HG03066 (cell line): ENCODE measurements around the gene SAV1.
A peak's percentile ranks its signal among the peaks of the same experiment; 100 is the strongest.
"Not testable (repeated sequence)": the region's sequence is repeated elsewhere in the genome, so short reads cannot be mapped to it uniquely, and the experiment has no call there.

ENCODE experiments used
- ATAC-seq: cut with Tn5 transposase; IDR thresholded peaks from one replicate; pipeline ENCODE4 v1.9.1; 2021; ENCODE audit warnings: low read depth; ENCODE audit not compliant: unreplicated experiment

Gene SAV1

DNA sequence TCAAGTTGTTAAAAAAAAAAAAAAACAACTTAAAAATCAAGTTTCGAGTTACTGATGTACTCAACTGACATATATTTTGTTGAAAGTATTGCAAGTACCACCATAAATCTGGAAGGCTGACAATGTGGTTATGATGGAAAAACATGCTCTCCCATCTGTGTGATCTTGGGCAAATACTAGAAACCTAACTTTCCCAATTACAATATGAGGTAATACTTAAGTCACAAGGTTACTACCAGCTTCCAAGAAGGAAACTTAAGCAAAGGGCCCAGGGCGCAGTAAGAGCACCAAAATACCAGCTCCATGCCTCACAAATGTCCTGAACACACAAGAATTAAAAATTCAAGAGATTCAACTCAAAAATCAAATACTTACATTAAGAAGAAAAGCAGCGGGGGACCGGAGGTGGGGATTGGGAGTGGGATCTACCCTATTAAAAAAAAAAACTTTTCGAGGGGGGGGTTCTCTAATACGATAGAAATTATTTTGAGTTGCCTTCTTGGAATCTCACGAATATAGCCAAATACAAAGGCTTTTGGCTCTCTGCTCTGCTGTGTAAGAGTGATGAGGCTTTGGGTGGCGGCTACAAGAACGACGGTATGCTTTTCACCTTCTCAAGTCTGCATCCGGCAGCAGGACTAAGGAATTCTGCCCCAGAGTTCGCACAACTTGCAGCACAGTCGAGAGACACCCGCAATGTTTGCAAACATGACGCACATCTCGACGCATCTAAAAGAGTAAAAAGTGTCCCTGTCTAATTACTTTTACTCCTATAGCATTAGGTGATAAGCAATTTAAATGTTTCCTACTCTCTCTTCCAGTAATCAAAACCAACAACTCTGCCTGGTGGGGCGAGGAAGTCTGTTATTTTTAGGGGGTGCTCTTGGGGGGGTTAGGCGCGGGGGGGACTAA lies 1.1 kb downstream of the SAV1 start:
- peak; percentile 17 for ATAC-seq

DNA sequence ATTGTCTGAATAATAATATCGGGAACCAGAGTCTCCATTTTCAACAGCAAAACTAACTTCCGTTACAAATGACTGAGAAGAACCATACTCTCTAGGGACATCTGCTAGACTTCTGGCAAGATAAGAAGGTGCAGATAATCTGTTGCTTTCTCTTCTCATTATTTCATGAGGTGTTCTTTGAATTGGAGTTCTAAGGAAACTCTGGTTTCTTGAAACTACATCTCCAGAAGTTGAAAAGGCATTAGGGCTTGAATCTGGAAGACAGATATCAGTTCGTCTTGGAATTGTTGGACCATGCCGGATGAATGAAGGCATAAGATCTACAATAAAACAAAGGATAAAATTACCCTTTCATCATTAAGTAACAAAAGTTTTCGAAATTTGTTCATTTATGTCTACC lies 2.8 kb downstream of the SAV1 start:
- ATAC-seq: not testable (repeated sequence)

DNA sequence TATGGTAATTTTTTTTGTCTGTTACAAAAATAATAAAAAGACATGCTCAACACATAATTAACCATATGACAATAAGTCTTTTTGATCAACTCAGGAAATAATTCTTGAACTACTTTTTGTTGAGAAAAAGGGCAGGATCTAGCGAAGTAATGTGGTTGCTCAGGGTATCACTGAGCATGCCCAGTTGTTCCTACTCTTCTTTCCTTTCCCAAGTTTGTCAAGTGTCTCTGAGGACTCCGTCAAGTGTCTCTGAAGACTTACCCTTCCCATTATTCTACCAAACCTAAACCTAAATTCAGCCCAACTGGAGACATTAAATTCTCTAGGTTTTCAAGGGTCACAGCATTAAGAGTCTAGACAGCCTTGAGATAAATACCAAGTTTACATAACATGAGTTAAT lies 3.5 kb downstream of the SAV1 start:
- ATAC-seq: not testable (repeated sequence)

DNA sequence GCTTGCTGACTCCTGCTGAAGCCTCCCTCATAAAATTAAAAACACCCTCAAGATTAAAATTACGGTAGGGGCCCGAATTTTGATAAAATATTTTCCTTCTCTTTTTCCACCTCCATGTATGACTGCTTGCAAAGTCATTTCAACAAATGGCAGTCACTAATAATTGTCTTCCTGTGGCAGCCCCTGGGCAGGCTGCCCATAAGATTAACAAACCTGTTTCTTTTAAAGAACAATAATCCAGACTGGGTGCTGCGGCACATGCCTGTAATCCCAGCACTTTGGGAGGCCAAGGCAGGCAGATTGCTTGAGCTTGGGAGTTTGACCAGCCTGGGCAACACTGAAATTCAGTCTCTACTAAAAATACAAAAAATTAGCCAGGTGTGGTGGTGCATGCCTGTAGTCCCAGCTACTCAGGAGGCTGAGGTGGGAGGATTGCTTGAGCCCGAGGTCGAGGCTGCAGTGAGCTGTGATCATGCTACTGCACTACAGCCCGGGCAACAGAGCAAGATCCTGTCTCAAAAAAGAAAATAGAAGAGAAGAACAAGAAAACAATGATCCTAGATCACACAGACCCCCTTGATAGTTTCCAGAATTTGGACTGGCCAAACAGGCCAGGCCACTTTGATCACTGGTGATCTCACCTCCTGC lies 8.7 kb downstream of the SAV1 start:
- ATAC-seq: no peak

DNA sequence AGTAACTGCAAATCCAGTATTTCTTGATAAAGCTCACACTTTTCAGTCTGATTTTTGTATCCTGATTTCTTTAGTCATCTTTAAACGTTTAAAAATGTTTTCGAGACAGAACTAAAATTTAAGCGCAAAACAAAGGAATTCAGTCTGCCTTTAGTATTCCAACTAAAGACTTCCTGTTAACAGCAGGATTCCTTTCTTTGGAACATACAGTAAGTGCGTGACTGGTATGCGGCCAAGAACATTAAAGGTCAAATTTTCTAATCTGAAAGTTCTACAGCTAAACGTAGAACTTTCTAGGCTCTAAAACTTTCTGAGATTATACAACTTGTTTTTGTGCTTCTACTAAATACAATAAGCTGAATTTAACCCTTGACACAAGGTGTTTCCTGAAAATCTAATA lies 9.9 kb downstream of the SAV1 start:
- ATAC-seq: no peak

DNA sequence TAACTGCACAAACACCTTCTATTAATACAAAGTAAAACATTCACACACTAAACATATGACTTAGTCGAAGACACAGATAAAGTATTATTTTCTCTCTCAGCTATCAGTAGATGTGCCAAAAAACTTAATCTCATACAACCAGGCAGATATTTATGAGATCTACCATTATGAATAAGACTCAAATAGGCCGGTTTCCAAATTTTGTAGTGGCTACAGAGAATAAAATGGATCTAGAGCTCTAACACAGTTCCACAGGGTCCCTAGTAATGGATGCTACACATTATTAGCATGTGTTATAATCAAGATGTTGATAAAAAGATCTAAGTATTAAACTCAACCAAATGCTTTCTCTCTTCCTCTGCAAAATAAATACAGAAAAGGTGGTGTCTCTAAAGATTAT lies 10.4 kb downstream of the SAV1 start:
- ATAC-seq: no peak

DNA sequence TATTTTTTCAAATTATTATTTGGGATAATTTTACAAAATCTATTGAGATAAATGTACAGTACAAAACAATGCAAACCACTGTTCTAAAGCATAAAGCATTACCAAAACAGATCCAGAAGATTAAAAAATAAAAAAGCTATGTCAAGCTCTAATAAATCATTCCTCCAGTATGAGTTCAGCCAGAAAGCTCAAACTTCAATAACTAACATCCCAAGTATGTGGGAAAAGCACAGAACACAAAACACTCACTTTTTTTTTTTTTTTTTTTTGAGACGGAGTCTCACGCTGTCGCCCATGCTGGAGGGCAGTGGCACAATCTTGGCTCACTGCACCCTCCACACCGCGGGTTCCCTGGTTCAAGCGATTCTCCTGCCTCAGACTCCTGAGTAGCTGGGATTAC lies 11.3 kb downstream of the SAV1 start:
- no peak for ATAC-seq

DNA sequence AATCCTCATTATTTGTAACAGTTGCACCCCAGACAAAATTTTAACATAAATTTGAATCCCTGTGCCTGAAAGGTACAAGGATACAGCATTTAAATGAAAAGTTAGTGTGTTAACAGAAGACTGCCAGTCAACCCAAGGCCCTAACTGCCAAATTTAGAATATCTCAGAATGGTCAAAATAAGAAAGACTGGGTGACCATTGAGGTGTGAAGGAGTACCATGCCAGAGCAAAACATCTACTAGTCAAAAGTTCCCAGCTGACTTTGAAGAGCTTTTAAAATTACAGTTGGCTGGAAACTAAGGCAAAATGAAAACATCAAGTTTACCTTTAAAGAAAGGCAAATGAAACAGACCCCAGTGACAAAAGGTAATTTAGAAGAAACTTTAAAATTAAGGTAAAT lies 18.4 kb downstream of the SAV1 start:
- ATAC-seq: no peak

DNA sequence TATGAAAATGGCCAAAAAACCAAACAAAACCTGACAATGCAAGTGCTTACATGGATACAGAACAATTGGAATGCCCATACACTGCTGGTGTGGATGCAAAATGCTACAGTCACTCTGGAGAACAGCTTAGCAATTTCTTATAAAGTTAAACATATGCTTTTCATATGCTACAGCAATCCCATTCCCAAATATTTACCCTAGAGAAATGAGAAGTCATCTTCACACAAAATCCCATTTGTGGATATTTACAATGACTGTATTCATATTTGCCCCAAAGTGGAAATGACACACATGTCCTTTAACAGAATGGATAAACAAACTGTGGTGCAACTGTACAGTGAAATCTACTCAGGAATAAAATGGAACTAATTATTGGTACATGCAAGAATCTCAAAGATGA lies 20.4 kb downstream of the SAV1 start:
- no peak for ATAC-seq

DNA sequence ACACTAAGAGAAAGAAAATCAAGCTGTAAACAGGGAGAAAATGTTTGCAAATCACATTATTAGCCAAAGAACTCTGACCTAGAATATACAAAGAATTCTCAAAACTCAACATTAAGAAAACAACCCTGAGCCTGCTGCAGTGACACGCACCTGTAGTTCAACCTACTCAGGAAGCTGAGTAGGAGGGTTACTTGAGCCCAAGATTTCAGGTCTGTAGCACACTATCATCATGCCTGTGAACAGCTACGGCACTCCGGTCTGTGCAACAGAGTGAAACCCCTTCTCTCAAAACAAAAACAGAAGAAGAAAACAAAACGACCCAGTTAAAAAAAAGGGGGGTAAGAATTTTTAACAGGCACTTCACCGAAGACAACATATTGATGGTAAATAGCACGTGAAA lies 20.8 kb downstream of the SAV1 start:
- peak; percentile 93 for ATAC-seq

DNA sequence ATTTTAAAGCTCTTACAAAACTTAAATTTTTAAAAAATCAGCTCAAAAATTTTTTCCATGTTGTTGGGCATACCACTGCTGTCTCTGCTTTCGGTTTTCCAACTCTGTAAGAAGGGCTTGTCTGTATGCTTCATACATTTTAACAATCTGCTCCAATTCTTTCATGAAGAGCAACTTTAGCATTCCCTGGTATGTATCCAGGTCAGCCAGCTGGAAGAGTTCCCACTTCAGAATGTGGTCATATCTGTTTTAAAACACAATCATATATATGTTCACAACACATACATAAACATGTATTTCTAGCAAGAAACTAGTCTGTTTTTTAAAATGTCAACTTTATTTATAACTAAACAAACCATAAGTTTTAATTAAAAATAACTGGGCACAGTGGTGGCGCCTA lies 33.0 kb downstream of the SAV1 start:
- ATAC-seq: no peak

DNA sequence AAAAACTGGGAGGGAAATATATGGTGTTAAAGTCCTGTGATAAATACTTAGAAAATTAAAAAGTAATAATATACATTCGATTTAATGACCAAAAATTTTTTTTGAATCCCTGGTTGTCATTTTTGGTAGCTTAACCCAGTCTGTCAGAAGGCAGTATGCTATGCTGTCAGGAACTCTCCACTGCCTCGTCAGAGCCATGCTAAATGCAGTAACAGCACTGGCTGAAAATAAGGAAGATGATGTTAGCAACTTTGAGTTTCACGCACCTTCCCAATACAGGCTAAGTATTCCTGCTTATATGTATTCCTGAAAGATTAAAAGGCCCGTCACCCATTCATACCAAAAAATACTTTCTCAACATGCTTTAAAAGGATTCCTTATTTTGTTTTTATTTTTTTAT lies 34.2 kb downstream of the SAV1 start:
- no peak for ATAC-seq

DNA sequence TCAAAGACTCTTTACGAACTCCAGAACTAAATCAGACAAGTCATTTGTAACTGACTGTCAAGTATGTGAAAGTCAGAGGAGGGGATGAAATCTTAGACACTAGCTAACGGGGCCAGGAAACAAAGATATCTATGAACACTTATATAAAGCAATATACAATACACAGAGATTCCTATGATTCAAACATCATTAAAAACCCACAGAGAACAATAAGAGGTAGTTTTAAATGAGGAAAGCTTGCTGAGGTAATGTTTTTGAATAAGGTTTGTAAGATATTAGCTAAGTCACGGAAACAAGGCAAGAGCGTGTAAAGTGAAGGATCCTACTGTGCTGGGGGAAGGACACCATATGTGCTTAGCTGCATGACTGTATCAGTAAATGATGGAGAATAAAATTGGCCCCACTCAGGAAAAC lies 36.7 kb downstream of the SAV1 start:
- ATAC-seq: no peak

DNA sequence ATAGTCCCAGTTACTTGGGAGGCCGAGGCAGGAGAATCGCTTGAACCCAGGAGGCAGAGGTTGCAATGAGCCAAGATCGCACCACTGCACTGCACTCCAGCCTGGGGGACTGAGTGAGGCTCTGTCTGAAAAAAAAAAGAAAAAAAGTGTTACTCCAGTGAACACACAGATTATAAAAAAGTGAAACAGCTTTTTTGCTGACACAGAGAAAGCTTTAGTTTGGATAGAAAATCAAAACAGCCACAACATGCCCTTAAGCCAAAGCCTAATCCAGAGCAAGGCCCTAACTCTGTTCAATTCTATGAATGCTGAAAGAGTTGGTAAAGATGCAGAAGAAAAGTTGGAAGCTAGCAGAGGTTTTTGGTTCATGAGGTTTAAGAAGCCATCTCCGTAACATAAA lies 43.2 kb downstream of the SAV1 start:
- ATAC-seq: not testable (repeated sequence)

DNA sequence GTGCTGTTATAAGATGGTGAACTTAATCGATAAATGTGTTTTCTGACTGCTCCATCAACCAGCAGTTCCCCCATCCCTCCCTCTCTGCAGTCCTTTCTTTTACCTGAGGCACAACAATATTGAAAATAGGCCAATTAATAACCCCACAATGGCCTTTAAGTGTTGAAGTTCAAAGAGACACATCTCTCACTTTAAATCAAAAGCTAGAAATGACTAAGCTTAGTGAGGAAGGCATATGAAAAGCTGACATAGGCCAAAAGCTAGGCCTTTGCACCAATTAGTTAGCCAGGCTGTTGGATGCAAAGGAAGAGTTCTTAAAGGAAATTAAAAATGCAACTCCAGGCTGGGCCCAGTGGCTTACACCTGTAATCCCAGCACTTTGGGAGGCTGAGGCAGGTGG lies 43.7 kb downstream of the SAV1 start:
- no peak for ATAC-seq

DNA sequence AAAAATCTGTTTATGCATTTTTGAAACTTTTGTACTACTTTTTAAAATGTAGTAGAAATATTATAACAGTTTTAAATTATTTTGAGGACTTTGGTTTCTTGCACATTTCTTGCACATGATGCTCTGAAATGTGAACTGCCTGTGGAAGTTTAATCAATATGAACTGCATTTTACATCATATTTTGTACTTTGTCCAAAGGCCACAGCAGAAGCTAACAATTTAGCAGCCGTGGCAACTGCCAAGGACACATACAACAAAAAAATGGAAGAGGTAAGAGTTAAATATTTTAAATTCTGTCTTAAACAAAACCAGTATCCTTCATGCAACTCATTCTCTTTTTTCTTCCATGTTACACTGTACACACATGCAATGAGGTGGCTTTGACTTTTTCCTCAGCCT lies 45.1 kb downstream of the SAV1 start:
- no peak for ATAC-seq

DNA sequence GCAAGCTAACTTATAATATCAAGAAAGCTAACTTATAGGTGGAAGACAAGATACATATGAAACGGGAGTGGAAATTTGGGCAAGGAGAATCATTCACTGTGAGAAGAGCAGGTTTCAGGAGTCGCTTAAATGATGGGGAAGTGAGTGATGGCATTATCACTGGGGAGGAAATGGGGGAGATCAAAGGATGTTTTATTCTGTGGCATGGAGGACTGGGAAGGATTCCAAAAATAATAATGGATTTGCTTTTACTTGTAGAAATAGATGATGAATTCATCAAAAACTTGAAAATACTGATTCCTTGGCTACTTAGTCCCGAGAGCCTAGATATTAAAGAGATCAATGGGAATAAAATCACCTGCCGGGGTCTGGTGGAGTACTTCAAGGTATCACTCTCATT lies 47.8 kb downstream of the SAV1 start:
- no peak for ATAC-seq

DNA sequence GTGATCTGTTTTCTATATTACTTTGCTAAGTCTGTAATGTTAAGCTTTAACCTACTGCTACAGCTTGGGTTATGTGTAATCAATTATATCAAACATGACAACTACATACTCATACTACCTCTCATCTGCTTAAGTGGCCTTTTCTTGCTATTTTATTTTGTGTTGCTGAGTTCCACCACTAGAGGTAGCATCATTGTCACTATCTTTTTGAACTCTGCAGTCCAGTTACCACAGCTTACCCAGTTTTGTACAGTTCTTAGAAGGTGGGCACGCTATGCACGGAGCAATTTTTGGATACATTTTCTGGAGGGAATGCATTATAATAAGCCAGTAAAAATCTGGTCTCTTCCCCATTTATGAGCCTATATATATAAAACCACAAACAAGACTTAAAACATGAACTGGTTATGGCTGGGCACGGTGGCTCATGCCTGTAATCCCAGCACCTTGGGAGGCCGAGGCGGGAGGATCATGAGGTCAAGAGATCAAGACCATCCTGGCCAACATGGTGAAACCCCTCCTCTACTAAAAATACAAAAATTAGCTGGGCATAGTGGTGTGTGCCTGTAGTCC lies 48.5 kb downstream of the SAV1 start:
- no peak for ATAC-seq

DNA sequence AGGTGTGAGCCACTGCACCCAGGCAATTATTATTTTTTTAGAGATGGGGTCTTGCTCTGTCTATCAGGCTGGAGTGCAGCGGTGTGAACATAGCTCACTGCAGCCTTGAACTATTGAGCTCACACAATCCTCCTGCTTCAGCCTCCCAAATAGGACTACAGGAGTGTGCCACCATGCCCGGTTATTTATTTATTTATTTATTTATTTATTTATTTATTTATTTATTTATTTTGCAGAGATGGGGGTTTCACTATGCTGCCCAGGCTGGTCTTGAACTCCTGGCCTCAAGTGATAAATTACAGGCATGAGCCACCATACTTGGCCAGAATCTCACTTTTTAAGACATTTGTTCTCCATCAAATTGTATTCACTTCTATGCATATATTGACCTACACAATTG lies 51.8 kb downstream of the SAV1 start:
- no peak for ATAC-seq

DNA sequence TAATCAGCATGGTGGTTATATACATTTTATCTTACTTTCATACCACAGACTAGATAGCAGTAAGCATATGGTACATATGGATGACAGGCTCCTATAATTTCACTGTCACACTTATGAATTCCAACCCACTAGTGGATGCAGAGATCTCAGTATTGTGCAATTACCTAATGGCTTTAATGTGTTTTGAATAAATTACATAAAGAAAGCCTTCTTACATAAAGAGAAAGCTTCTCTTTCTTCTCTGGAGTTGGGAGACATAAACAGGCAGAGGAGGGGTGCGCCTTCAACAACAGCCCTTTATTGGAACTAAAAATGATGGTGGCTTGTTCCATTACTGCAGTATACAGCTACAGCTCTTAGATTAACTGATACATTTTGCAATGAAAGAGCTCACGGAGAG lies 52.6 kb downstream of the SAV1 start:
- ATAC-seq: no peak

DNA sequence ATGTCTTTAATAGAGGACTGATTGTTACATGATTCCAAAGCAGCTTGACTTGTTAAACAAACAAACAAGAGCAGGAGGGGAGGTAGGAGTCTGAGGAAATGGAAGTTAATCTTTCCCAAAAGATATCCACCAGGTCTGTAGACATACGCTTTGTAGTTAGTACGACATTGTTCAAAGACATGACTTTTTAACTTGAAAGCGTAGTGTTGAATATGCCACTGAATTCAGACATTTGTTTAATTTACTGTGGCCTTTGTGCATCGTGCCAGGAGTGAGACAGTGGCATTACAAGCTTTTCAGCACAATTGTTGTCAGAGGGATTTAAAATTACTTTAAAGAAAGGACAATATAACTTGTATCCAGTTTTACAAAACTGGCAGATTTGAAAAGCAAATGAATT lies 53.0 kb downstream of the SAV1 start:
- ATAC-seq: no peak

DNA sequence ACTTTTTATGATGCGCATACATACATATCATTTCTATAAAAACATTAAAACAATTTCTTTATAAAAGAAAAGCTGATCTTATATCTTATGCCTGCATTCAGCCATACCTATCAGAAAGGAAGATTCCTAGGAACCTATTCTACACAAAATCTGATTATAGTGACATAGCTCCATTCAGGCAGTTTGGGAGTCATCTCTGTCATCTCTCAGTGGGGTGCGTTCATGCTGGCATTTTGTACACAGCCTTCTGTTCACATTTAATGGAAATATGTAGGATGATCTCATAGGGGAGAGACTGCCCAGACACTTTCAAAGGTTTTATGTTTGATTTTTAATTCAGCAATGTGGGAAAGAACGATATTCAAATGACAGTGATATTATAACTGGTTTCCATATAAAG lies 55.3 kb downstream of the SAV1 start:
- ATAC-seq: no peak
